ENCODE results near the gene TBC1D16.
A peak's percentile ranks its signal among the peaks of the same experiment; 100 is the strongest.

The TBC1D16 gene

GRCh38 chr17:79936641-79937381, 98.9 kb downstream of the TBC1D16 start:
- peaks cover 10% of the 10 kb centered on the region for H3K4me1 ChIP-seq (ENCODE audit: control insufficient read depth, insufficient read depth, low read length, unreplicated experiment)
- H3K79me2 ChIP-seq (ENCODE audit: control insufficient read depth, insufficient read depth, low read length, unreplicated experiment): no peaks in the 10 kb centered on the region
- H3K27me3 ChIP-seq (ENCODE audit: insufficient read depth, low read length): no peaks in the 10 kb centered on the region
- 0 out of 2 replicates have a peak, but pooled peaks cover 9% of the 10 kb centered on the region for H3K36me3 ChIP-seq (ENCODE audit: insufficient read depth, low read length)
- H3K4me3 ChIP-seq (ENCODE audit: low read depth, low read length): no peak overlapping the region
- H3K27ac ChIP-seq (ENCODE audit: low read depth, low read length): no peak overlapping the region
- no peak overlapping the region for H2AFZ ChIP-seq (ENCODE audit: low read length, unreplicated experiment)

- Histone ChIP-seq H2AFZ (ENCODE audit: low read length, unreplicated experiment) (no peak overlapping the region), H3K79me2 (ENCODE audit: control insufficient read depth, insufficient read depth, low read length, unreplicated experiment) (no peaks in the 10 kb centered on the region), H3K36me3 (ENCODE audit: insufficient read depth, low read length) (0 out of 2 replicates have a peak, but pooled peaks cover 9% of the 10 kb centered on the region), H3K4me3 (ENCODE audit: low read depth, low read length) (no peak overlapping the region), H3K27ac (ENCODE audit: low read depth, low read length) (no peak overlapping the region), H3K4me1 (ENCODE audit: control insufficient read depth, insufficient read depth, low read length, unreplicated experiment) (peaks cover 16% of the 10 kb centered on the region), H3K27me3 (ENCODE audit: insufficient read depth, low read length) (no peaks in the 10 kb centered on the region)
Measured at GRCh38 chr17:79936050-79936449, 99.6 kb downstream of the TBC1D16 start.

- 0 out of 2 replicates have a peak, but pooled peaks cover 7% of the 10 kb centered on the region for H3K36me3 ChIP-seq (ENCODE audit: insufficient read depth, low read length)
- no peak overlapping the region for H2AFZ ChIP-seq (ENCODE audit: low read length, unreplicated experiment)
- H3K27me3 ChIP-seq (ENCODE audit: insufficient read depth, low read length): peaks cover 6% of the 10 kb centered on the region
- no peak overlapping the region for H3K4me3 ChIP-seq (ENCODE audit: low read depth, low read length)
- no peaks in the 10 kb centered on the region for H3K79me2 ChIP-seq (ENCODE audit: control insufficient read depth, insufficient read depth, low read length, unreplicated experiment)
- no peak overlapping the region for H3K27ac ChIP-seq (ENCODE audit: low read depth, low read length)
- H3K4me1 ChIP-seq (ENCODE audit: control insufficient read depth, insufficient read depth, low read length, unreplicated experiment): peaks cover 22% of the 10 kb centered on the region
Measured at GRCh38 chr17:79935197-79935885, 100.3 kb downstream of the TBC1D16 start.

GRCh38 chr17:79934653-79934970, 101.1 kb downstream of the TBC1D16 start:
- no peak overlapping the region for H2AFZ ChIP-seq (ENCODE audit: low read length, unreplicated experiment)
- H3K27me3 ChIP-seq (ENCODE audit: insufficient read depth, low read length): peaks cover 10% of the 10 kb centered on the region
- 0 out of 2 replicates have a peak, but pooled peaks cover 5% of the 10 kb centered on the region for H3K36me3 ChIP-seq (ENCODE audit: insufficient read depth, low read length)
- no peak overlapping the region for H3K27ac ChIP-seq (ENCODE audit: low read depth, low read length)
- no peak overlapping the region for H3K4me3 ChIP-seq (ENCODE audit: low read depth, low read length)
- H3K79me2 ChIP-seq (ENCODE audit: control insufficient read depth, insufficient read depth, low read length, unreplicated experiment): no peaks in the 10 kb centered on the region
- H3K4me1 ChIP-seq (ENCODE audit: control insufficient read depth, insufficient read depth, low read length, unreplicated experiment): peaks cover 22% of the 10 kb centered on the region

- no peak overlapping the region for H3K27ac ChIP-seq (ENCODE audit: low read depth, low read length)
- H3K79me2 ChIP-seq (ENCODE audit: control insufficient read depth, insufficient read depth, low read length, unreplicated experiment): no peaks in the 10 kb centered on the region
- H3K4me1 ChIP-seq (ENCODE audit: control insufficient read depth, insufficient read depth, low read length, unreplicated experiment): peaks cover 22% of the 10 kb centered on the region
- no peak overlapping the region for H2AFZ ChIP-seq (ENCODE audit: low read length, unreplicated experiment)
- H3K36me3 ChIP-seq (ENCODE audit: insufficient read depth, low read length): no peaks in the 10 kb centered on the region
- H3K4me3 ChIP-seq (ENCODE audit: low read depth, low read length): no peak overlapping the region
- H3K27me3 ChIP-seq (ENCODE audit: insufficient read depth, low read length): peaks cover 10% of the 10 kb centered on the region
Measured at GRCh38 chr17:79933863-79934652, 101.6 kb downstream of the TBC1D16 start.

GRCh38 chr17:79932451-79933306, 103.0 kb downstream of the TBC1D16 start:
- Histone ChIP-seq H3K79me2 (ENCODE audit: control insufficient read depth, insufficient read depth, low read length, unreplicated experiment) (no peaks in the 10 kb centered on the region), H3K4me3 (ENCODE audit: low read depth, low read length) (no peak overlapping the region), H3K36me3 (ENCODE audit: insufficient read depth, low read length) (no peaks in the 10 kb centered on the region), H3K4me1 (ENCODE audit: control insufficient read depth, insufficient read depth, low read length, unreplicated experiment) (peaks cover 22% of the 10 kb centered on the region), H3K27me3 (ENCODE audit: insufficient read depth, low read length) (peaks cover 10% of the 10 kb centered on the region), H2AFZ (ENCODE audit: low read length, unreplicated experiment) (no peak overlapping the region), H3K27ac (ENCODE audit: low read depth, low read length) (no peak overlapping the region)

- no peaks in the 10 kb centered on the region for H3K79me2 ChIP-seq (ENCODE audit: control insufficient read depth, insufficient read depth, low read length, unreplicated experiment)
- H3K27ac ChIP-seq (ENCODE audit: low read depth, low read length): no peak overlapping the region
- peaks cover 10% of the 10 kb centered on the region for H3K27me3 ChIP-seq (ENCODE audit: insufficient read depth, low read length)
- no peak overlapping the region for H2AFZ ChIP-seq (ENCODE audit: low read length, unreplicated experiment)
- H3K36me3 ChIP-seq (ENCODE audit: insufficient read depth, low read length): no peaks in the 10 kb centered on the region
- H3K4me1 ChIP-seq (ENCODE audit: control insufficient read depth, insufficient read depth, low read length, unreplicated experiment): peaks cover 22% of the 10 kb centered on the region
- H3K4me3 ChIP-seq (ENCODE audit: low read depth, low read length): no peak overlapping the region
Measured at GRCh38 chr17:79931817-79932309, 103.8 kb downstream of the TBC1D16 start.

GRCh38 chr17:79930877-79931816, 104.5 kb downstream of the TBC1D16 start:
- Histone ChIP-seq H3K36me3 (ENCODE audit: insufficient read depth, low read length) (no peaks in the 10 kb centered on the region), H3K4me1 (ENCODE audit: control insufficient read depth, insufficient read depth, low read length, unreplicated experiment) (peaks cover 22% of the 10 kb centered on the region), H3K4me3 (ENCODE audit: low read depth, low read length) (peak overlapping the region; percentile 70; the same call in 1 of the 2 replicates), H2AFZ (ENCODE audit: low read length, unreplicated experiment) (no peak overlapping the region), H3K27ac (ENCODE audit: low read depth, low read length) (no peak overlapping the region), H3K79me2 (ENCODE audit: control insufficient read depth, insufficient read depth, low read length, unreplicated experiment) (no peaks in the 10 kb centered on the region), H3K27me3 (ENCODE audit: insufficient read depth, low read length) (peaks cover 10% of the 10 kb centered on the region)

- Histone ChIP-seq H3K4me1 (ENCODE audit: control insufficient read depth, insufficient read depth, low read length, unreplicated experiment) (peaks cover 24% of the 10 kb centered on the region), H3K79me2 (ENCODE audit: control insufficient read depth, insufficient read depth, low read length, unreplicated experiment) (no peaks in the 10 kb centered on the region), H3K36me3 (ENCODE audit: insufficient read depth, low read length) (no peaks in the 10 kb centered on the region), H2AFZ (ENCODE audit: low read length, unreplicated experiment) (no peak overlapping the region), H3K4me3 (ENCODE audit: low read depth, low read length) (peak overlapping the region; percentile 70), H3K27me3 (ENCODE audit: insufficient read depth, low read length) (peaks cover 10% of the 10 kb centered on the region), H3K27ac (ENCODE audit: low read depth, low read length) (no peak overlapping the region)
Measured at GRCh38 chr17:79930062-79930876, 105.4 kb downstream of the TBC1D16 start.

All from ACC112 (cell line).